Choroid plexus epithelial cell (primary cell): ENCODE data around the gene CTBP2.

Experiments used
- DNase-seq: peaks from one replicate; pipeline ENCODE4 v3.0.0-alpha.2; 2010; ENCODE audit warnings: low read depth
- H3K4me3 ChIP-seq: 2 replicates; pipeline ENCODE4 v1.5.1; 2011; ENCODE audit warnings: low read depth, mild to moderate bottlenecking, control low read depth, low read length, moderate library complexity
- CTCF ChIP-seq: conservative IDR thresholded peaks from 2 replicates; pipeline ENCODE4 v1.5.1; 2011; ENCODE audit warnings: low read depth, mild to moderate bottlenecking, control low read depth, inconsistent platforms, low read length, moderate library complexity

Gene CTBP2

DNA sequence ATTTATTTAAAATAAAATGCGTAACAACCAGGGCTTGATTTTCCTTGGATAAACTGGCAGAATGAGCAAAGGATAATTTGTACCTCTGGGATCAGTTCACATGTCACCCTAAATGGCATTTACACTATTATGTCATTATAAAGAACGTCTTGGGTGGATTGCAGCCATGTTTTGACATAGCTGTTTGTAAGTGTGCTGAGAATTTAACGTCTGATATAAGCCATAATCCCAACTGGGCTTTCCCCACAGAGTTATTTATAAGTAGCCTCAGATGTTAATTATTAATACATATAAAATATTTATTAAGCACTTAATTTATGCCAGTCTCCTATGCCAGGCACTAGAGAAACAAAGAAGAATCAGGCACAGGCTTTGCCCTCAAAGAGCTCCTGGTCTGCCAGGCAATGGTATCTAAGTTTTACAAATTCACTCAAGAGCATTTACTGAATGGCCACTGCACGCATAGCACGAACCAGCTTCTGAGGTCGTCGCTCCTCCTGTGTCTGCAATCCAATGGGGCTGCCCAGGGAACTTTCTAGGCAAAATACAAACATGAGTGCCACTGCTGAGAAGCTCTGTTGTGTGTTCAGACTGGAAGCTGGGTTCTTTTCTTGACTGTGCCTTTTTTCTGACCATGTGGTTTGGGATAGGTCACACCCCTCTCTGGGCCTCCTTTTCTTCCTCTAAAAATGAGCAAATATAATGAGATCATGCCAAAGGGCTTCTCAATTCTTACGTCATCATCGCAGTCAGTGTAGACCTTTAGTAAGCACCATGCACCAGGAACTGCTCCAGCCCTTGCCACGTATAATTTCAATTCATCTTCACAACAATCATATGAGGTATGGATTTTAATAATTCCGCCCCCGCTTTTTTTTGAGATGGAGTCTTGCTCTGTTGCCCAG, 11.3 kb upstream of the CTBP2 start:
- no peak for TF ChIP-seq CTCF
- DNase-seq = no peak

GRCh38 chr10:125169915-125170314, 9.6 kb upstream of the CTBP2 start:
- no peak for DNase-seq
- TF ChIP-seq CTCF = no peak
- H3K4me3 ChIP-seq = no peak overlapping the region

More for the DNA sequence above, 11.3 kb upstream of the CTBP2 start:
- no peak overlapping the region for H3K4me3 ChIP-seq

DNA sequence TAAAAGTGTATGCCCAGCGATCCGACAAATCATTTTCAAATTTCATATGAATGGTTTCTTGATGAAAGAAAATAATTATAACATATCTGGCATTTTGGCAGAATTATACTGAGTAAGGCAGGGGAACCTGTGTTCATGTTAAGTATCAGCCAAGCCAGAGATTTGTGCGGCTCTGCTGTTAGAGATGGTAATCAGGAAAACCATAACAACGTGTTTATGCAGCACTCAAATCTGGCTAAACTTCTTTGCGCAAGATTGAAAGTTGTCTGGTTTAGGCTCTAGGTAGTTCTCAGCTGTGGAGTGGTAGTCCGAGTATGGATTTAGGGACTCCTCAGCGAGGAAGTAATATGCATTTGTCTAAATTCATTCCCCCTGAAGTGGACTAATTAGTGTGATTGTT, 8.9 kb upstream of the CTBP2 start:
- no peak for DNase-seq
- H3K4me3 ChIP-seq = no peak overlapping the region
- TF ChIP-seq CTCF = no peak

DNA sequence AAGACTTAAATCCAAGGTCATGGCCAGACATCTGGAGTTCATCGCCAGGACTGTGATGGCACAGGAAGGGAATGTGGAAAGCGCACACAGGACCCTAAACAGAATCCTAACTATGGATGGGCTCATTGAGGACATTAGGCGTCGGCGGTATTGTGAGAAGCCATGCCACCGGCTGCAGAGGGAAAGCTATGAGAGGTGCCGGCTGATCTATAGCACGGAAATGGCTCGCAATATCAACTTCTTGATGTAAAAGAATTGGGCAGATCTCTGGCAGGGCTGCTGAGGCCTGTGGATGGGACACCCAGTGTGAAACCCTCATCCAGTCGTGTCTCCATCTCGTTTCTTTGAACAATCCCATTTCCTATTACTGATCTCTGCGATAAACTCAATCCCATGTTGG, 6.3 kb upstream of the CTBP2 start:
- no peak for TF ChIP-seq CTCF
- no peak for DNase-seq
- no peak overlapping the region for H3K4me3 ChIP-seq

DNA sequence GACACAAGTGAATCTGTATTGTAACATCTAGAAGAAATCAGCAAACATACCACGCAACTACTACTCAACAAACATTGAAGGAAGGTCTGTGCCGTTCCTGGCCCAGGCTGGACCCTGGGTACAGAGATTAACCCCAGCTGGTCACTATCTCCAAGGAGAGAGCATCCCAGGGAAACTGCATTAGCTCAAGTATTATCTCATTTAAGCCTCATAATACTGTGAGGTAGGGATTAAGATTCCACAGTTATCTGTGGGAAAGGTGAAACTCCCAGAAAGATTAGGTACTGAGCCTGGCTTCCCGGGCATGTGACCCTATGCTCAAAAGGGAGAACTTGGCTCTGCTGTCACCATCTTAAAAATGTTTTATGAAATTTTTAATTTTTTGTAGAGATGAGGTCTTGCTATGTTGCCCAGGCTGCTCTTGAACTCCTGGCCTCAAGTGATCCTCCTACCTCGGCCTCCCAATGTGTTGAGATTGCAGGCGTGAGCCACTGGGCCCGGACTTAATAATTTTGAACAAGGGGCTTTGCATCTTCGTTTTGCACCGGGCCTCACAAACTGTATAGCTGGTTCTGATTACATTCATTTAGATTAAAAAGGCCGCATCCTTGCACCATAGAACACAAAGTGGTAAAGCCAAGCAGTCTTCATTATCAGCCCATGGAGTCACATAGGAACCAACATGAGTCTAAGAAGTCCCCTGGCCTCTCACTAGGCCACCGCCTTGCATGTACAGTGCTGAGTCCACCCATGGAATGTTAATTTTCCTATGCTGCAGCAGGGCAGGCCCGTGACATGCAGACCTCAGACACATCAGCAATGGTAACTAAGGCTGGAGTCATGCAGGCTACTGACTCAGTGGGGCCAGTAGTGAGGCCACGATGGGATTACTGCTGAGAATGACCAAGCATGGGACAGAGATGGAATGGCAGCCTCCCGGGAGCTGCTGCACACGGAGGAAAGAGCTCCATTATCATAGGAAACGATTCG, 5.5 kb upstream of the CTBP2 start:
- TF ChIP-seq CTCF = no peak
- DNase-seq = no peak
- no peak overlapping the region for H3K4me3 ChIP-seq

GRCh38 chr10:125164421-125164820, 4.1 kb upstream of the CTBP2 start:
- no peak for TF ChIP-seq CTCF

More at GRCh38 chr10:125164421-125164820, 4.1 kb upstream of the CTBP2 start:
- H3K4me3 ChIP-seq = no peak overlapping the region
- no peak for DNase-seq
